T47D (cell line): Measurements from ENCODE around the gene BTBD16.

Source experiments
- DNase-seq, 2 experiments: peaks; one replicate each; pipeline versions ENCODE4 v3.0.0 to v3.0.0-alpha.2; 2011 to 2012; ENCODE audit warnings: low read depth in 1 of 2, low spot score in 1 of 2
- JUND ChIP-seq: IDR thresholded peaks from 2 replicates; pipeline ENCODE4 v1.6.1; 2012; ENCODE audit warnings: low read depth
- in situ Hi-C: cut with HindIII; loops from 2 replicates; pipeline ENCODE4 v1.10.0; 2016; ENCODE audit warnings: low sequenced_read_pairs, low pct_unique_long_range_greater_than_20kb

Gene BTBD16

GRCh38 chr10:122352817-122353525 lies 81.9 kb downstream of the BTBD16 start:
- TF ChIP-seq JUND, result no peak
- DNase-seq, result no peak
- in situ Hi-C loops, result no loop called here

- no peak for DNase-seq
- no peak for TF ChIP-seq JUND
- in situ Hi-C loops, result no loop called here
Observed at GRCh38 chr10:122354383-122354782, 83.3 kb downstream of the BTBD16 start.

- in situ Hi-C loops, result no loop called here
- DNase-seq, result no peak
- TF ChIP-seq JUND, result no peak
Observed at GRCh38 chr10:122357685-122358084, 86.6 kb downstream of the BTBD16 start.

- in situ Hi-C loops, result no loop called here
- TF ChIP-seq JUND, result no peak
- no peak for DNase-seq
Observed at GRCh38 chr10:122359621-122360020, 88.5 kb downstream of the BTBD16 start.

GRCh38 chr10:122361046-122361445 lies 90.0 kb downstream of the BTBD16 start:
- TF ChIP-seq JUND, result no peak
- in situ Hi-C loops, result no loop called here
- DNase-seq, result no peak

GRCh38 chr10:122362031-122362592 lies 91.0 kb downstream of the BTBD16 start:
- no peak for DNase-seq
- in situ Hi-C loops, result no loop called here
- TF ChIP-seq JUND, result no peak

GRCh38 chr10:122362621-122363020 lies 91.5 kb downstream of the BTBD16 start:
- no peak for TF ChIP-seq JUND
- in situ Hi-C loops, result no loop called here
- DNase-seq, result no peak

- in situ Hi-C loops, result no loop called here
- TF ChIP-seq JUND, result no peak
- no peak for DNase-seq
Observed at GRCh38 chr10:122363311-122363710, 92.2 kb downstream of the BTBD16 start.

- in situ Hi-C loops, result no loop called here
- TF ChIP-seq JUND, result no peak
- no peak for DNase-seq
Observed at GRCh38 chr10:122363722-122364463, 92.8 kb downstream of the BTBD16 start.

GRCh38 chr10:122368502-122369254 lies 97.6 kb downstream of the BTBD16 start:
- TF ChIP-seq JUND, result no peak
- in situ Hi-C loops, result no loop called here
- DNase-seq, result no peak

GRCh38 chr10:122373108-122373507 lies 102.0 kb downstream of the BTBD16 start:
- DNase-seq, result no peak
- TF ChIP-seq JUND, result no peak
- in situ Hi-C loops, result no loop called here

- in situ Hi-C loops, result no loop called here
- peak in 1 of 2 experiments; percentile 42 for DNase-seq
- no peak for TF ChIP-seq JUND
Observed at GRCh38 chr10:122373721-122374120, 102.6 kb downstream of the BTBD16 start.
